Measurements from ENCODE around the gene HSBP1. TPM values are rescaled to one million over a fixed set of nuclear protein-coding genes. Genes with fewer than 3 reads are reported as not detected.
A peak's percentile ranks its signal among the peaks of the same experiment; 100 is the strongest.

HSBP1 gene
- total RNA-seq, 1 experiment from 2014 or later, result 167 TPM

- no peaks in the 10 kb centered on the region for H3K79me2 ChIP-seq (ENCODE audit: low read length)
- H3K27ac ChIP-seq (ENCODE audit: low read length), result no peak overlapping the region
- no peaks in the 10 kb centered on the region for H3F3A ChIP-seq (ENCODE audit: low read length, unreplicated experiment)
- no peaks in the 10 kb centered on the region for H3K9me3 ChIP-seq (ENCODE audit: low read length)
- H3K9me2 ChIP-seq (replicated peaks; ENCODE audit: low read length), result no peaks in the 10 kb centered on the region
- CTCF ChIA-PET, result no interaction called here
- H3K4me2 ChIP-seq (ENCODE audit: low read length), result 0 out of 2 replicates have a peak overlapping the region, but pooled peaks have one; percentile 20
- intact Hi-C loops (cut with micrococcal nuclease), result no loop called here
- H3K4me3 ChIP-seq (ENCODE audit: low read length), result no peak overlapping the region
- no peak overlapping the region for H3K9ac ChIP-seq (ENCODE audit: low read length)
- peaks cover 47% of the 10 kb centered on the region for H3K4me1 ChIP-seq (ENCODE audit: insufficient read depth, low read length)
- no peak for TF ChIP-seq EZH2 (IDR thresholded peaks at IDR 0.05; ENCODE audit: low read length, unreplicated experiment)
- no peak for TF ChIP-seq CTCF (conservative IDR thresholded peaks at IDR 0.05; ENCODE audit: low read depth, low read length)
- TF ChIP-seq EZH2phosphoT487 (IDR thresholded peaks at IDR 0.05; ENCODE audit: borderline replicate concordance, low read length), result no peak
- H2AFZ ChIP-seq (ENCODE audit: low read length), result no peak overlapping the region
- H4K20me1 ChIP-seq (ENCODE audit: low read length), result no peaks in the 10 kb centered on the region
- peak; percentile 54 for DNase-seq
- H3K27me3 ChIP-seq (ENCODE audit: low read length), result no peaks in the 10 kb centered on the region
- ATAC-seq, result no peak
- POLR2A ChIA-PET (ENCODE audit: unreplicated experiment), result no interaction called here
- no peaks in the 10 kb centered on the region for H3K36me3 ChIP-seq (ENCODE audit: low read depth, low read length)
- no TSS peak for BruUV-seq (replicated peaks)
Observed at GRCh38 chr16:83799336-83799735, 8.4 kb upstream of the HSBP1 start.

GRCh38 chr16:83802135-83802534, 5.6 kb upstream of the HSBP1 start:
- CTCF ChIA-PET, result no interaction called here

More at GRCh38 chr16:83802135-83802534, 5.6 kb upstream of the HSBP1 start:
- ATAC-seq (peak; percentile 56), DNase-seq (peak; percentile 93)
- POLR2A ChIA-PET (ENCODE audit: unreplicated experiment), result no interaction called here
- H3K4me1 ChIP-seq (ENCODE audit: insufficient read depth, low read length), result peaks cover 41% of the 10 kb centered on the region
- TF ChIP-seq CTCF (conservative IDR thresholded peaks at IDR 0.05; ENCODE audit: low read depth, low read length) (no peak), EZH2 (IDR thresholded peaks at IDR 0.05; ENCODE audit: low read length, unreplicated experiment) (no peak), EZH2phosphoT487 (IDR thresholded peaks at IDR 0.05; ENCODE audit: borderline replicate concordance, low read length) (no peak)
- H3K27me3 ChIP-seq (ENCODE audit: low read length), result no peaks in the 10 kb centered on the region
- H3K4me3 ChIP-seq (ENCODE audit: low read length), result peak overlapping the region; percentile 63
- peak overlapping the region; percentile 56 for H2AFZ ChIP-seq (ENCODE audit: low read length)
- no peaks in the 10 kb centered on the region for H3F3A ChIP-seq (ENCODE audit: low read length, unreplicated experiment)
- no peaks in the 10 kb centered on the region for H3K9me3 ChIP-seq (ENCODE audit: low read length)
- H3K9ac ChIP-seq (ENCODE audit: low read length), result peak overlapping the region; percentile 71
- H3K27ac ChIP-seq (ENCODE audit: low read length), result peak overlapping the region; percentile 95
- H4K20me1 ChIP-seq (ENCODE audit: low read length), result no peaks in the 10 kb centered on the region
- peak overlapping the region; percentile 83 for H3K4me2 ChIP-seq (ENCODE audit: low read length)
- intact Hi-C loops (cut with micrococcal nuclease), result no loop called here
- no peaks in the 10 kb centered on the region for H3K36me3 ChIP-seq (ENCODE audit: low read depth, low read length)
- no TSS peak for BruUV-seq (replicated peaks)
- no peaks in the 10 kb centered on the region for H3K9me2 ChIP-seq (replicated peaks; ENCODE audit: low read length)
- H3K79me2 ChIP-seq (ENCODE audit: low read length), result no peaks in the 10 kb centered on the region

Data from PC-3 (cell line).